Fibroblast of pulmonary artery (primary cell): ENCODE data around the gene NUCKS1.

Source experiments
- DNase-seq: peaks from one replicate; pipeline ENCODE4 v3.0.0-alpha.2; 2010; ENCODE audit warnings: low read depth
- H3K4me3 ChIP-seq: replicated peaks from 2 replicates; pipeline ENCODE4 v1.5.1; 2011; ENCODE audit warnings: low read depth, mild to moderate bottlenecking, control low read depth, low read length, moderate library complexity
- TF ChIP-seq, protein P1 (sequence below): IDR thresholded peaks from 2 replicates; pipeline ENCODE4 v1.5.1; 2011; ENCODE audit warnings: mild to moderate bottlenecking, control low read depth, low read length, inconsistent platforms; ENCODE audit errors: missing control alignments

The NUCKS1 gene

DNA sequence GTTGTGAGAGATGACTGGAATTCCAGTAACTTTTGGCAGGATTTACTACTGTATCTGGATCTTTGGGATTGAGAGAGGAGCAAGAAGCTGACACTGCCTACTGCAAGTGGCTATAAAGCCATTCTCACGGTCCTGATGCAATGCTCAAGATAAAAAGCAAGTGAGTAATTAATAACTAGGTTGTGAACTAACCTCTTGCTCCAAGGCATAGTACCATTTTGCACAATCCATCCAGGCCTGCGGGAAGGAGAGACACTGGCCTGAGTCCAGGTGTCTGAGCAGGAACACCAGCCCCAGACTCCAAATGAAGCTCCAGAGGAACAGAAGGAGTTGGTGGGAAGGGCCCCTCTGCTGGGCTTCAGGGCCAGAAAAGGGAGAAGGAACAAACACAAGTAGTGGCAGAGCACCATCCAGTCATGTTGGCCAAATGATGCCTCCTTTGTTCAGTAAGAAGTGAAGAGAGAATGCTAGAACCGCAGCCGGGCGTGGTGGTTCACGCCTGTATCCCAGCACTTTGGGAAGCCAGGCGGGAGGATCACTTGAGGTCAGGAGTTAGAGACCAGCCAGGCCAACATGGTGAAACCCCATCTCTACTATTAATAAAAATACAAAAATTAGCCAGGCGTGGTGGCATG lies 59.7 kb downstream of the NUCKS1 start:
- TF ChIP-seq, protein P1, sequence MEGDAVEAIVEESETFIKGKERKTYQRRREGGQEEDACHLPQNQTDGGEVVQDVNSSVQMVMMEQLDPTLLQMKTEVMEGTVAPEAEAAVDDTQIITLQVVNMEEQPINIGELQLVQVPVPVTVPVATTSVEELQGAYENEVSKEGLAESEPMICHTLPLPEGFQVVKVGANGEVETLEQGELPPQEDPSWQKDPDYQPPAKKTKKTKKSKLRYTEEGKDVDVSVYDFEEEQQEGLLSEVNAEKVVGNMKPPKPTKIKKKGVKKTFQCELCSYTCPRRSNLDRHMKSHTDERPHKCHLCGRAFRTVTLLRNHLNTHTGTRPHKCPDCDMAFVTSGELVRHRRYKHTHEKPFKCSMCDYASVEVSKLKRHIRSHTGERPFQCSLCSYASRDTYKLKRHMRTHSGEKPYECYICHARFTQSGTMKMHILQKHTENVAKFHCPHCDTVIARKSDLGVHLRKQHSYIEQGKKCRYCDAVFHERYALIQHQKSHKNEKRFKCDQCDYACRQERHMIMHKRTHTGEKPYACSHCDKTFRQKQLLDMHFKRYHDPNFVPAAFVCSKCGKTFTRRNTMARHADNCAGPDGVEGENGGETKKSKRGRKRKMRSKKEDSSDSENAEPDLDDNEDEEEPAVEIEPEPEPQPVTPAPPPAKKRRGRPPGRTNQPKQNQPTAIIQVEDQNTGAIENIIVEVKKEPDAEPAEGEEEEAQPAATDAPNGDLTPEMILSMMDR: no peak
- no peak overlapping the region for H3K4me3 ChIP-seq
- peak; percentile 41 for DNase-seq

DNA sequence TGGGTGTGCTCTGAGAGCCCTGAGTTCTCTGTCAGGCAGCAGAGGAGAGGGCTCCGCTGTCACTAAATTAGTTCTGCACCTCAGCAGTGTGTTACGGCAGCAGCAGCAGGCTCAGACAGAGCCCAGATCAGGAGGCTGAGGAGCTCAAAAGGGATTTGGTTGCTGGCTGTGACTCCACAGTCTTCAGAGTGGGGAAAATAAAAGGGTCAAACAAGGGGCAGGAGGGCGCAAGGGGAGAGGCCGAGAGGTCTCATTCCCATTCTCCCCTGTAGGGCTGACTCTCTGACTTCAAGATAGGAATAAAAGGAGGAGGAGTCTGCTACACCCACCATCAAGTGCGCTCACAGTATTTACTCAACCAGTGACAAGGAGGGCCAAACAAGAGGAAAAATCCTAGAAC lies 60.5 kb downstream of the NUCKS1 start:
- TF ChIP-seq, protein P1: no peak
- H3K4me3 ChIP-seq: no peak overlapping the region
- DNase-seq: no peak

DNA sequence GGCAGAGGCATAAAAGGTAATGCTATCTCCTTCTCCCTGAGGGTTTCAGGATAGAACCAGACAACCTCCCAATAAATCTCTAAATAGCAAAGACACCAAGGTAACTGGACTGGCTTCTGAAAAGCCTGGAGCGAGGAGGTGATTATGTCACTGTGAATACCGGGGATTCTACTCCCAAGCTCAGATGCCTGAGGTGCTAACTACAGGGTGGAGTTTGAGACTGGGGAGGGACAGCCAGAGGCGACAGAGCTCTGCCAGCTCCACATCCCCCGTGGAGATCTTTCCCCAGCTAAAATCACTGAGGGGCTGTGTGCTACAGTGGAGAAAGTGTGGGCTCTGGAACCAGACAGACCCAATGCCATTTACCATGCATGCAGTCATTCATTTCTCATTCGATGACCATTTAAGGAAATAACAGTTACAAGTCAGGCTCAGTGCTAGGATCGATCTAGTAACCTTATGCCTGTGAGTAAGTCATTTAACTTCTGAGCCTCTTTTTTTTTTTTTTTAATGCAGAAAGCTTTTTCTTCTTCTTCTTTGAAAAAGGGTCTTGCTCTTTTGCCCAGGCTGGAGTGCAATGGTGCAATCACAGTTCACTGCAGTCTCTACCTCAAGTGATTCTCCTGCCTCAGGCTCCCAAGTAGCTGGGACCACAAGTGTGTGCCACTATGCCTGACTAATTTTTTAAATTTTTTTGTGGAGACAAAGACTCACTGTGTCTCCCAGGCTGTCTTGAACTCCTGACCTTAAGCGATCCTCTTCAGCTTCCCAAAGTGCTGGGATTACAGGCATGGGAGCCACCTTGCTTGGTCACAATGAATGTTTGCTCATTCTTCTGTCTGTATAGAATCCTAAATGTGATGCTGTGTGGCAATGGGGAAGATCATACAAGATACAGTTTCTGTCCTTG lies 61.6 kb downstream of the NUCKS1 start:
- H3K4me3 ChIP-seq: no peak overlapping the region
- TF ChIP-seq, protein P1: no peak
- no peak for DNase-seq

DNA sequence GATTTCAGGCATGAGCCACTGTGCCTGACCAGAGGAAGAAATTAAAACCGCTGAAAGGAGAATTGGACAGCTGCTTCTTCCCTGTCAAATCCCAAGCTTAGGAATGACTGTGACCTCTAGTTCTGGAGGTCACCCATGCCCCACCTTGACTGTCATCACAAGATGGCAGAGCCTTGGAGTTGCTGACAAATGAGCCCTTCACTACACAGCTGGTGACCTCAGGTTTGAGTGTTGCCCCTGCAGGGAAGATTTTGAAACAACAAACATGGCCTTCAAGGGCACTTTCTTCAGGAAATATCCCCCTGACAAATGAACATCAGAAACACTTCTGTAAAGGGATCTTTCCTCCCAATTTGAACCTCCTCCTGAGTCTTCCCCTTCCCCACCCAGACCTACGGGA lies 62.7 kb downstream of the NUCKS1 start:
- TF ChIP-seq, protein P1: no peak
- no peak for DNase-seq
- H3K4me3 ChIP-seq: no peak overlapping the region

GRCh38 chr1:205681364-205681763 lies 68.6 kb downstream of the NUCKS1 start:
- H3K4me3 ChIP-seq: no peak overlapping the region
- no peak for DNase-seq
- TF ChIP-seq, protein P1: no peak

DNA sequence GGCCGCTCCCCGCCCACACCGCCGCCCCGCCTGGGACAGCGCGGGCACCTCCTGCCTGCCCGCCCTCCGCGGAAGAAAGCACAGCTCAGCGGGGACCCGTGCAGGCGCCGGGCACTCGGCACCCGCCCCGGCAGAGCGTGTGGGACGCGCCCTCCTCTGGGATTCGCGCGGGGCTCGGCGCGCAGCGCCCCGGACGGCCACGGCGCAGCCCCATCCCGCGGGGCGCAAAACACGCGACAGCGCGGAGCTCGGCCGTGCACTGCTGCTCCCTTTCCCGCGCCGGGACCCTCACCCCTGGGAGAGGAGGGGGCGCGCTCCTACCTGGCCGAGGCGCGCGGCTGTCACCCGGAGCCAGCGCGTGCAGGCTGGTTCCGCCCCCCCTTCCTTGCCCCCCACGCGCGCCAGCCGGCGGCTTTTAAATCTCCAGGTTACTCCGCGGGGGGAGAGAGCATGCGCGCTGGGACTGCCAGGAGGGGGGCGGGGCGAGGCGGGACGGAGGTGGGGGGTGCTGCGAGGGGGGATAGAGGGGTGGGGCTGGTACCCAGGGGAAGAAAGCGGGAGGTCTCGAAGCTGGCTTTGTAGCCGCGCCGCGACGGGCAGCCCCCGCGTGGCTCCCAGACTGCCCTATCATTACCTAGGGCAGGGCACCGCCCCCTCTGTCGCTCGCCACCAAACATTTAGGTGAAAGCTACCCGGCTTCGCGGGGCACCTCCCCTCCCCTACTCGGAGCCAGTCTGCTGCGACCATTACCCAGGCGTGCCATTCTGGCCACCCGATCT lies 69.7 kb downstream of the NUCKS1 start, which contains the start of gene SLC45A3:
Gene SLC45A3, minus strand, starts transcription at position 437 of the 779 bp plus-strand sequence. CDS start 15,853 bp downstream, outside the sequence.
- TF ChIP-seq, protein P1: no peak
- peak within 1 kb of the TSS; percentile 59 for H3K4me3 ChIP-seq
- DNase-seq: peak; percentile 23
